GM19043 (cell line): ENCODE measurements around the gene NT5E.

Source experiments
- ATAC-seq: cut with Tn5 transposase; IDR thresholded peaks from one replicate; pipeline ENCODE4 v1.9.1; 2021; ENCODE audit warnings: low read depth; ENCODE audit not compliant: unreplicated experiment

Gene NT5E

GRCh38 chr6:85459224-85459901 lies 9.5 kb downstream of the NT5E start:
- ATAC-seq = no peak

DNA sequence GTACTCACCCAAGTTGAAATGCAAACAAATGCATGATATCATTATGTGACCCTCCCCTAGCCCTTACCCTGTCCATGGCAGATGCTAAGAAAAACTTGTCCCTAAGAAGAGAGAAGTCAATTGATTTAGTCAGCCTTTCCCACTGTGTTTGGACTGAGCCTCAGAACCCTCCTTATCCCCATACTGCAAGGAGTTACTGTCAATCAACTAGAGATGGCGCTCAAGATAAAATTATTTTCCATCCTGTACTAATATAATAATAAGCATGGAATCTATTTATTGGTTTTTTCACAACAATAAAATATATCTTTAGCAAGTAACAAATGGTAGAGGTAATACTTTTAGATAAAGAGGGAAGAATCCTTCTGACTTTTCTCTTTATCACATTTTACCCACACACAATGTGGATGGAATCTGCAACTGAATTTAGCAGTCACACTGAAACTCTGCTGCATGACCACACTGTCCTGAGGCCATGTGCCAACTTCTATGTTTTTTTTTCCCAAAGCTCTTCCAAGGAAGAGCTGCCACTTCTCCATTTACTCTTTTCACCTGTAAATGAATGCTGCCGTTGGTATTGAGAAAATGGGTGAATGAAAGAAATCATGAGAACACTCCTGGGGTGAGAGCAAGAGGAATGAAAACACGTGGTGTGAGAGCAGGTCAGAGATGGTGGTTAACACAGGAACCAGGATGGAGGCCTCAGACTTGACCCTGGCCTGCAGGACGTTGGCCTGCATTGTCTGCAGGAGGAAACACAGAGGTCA lies 10.5 kb downstream of the NT5E start:
- no peak for ATAC-seq

DNA sequence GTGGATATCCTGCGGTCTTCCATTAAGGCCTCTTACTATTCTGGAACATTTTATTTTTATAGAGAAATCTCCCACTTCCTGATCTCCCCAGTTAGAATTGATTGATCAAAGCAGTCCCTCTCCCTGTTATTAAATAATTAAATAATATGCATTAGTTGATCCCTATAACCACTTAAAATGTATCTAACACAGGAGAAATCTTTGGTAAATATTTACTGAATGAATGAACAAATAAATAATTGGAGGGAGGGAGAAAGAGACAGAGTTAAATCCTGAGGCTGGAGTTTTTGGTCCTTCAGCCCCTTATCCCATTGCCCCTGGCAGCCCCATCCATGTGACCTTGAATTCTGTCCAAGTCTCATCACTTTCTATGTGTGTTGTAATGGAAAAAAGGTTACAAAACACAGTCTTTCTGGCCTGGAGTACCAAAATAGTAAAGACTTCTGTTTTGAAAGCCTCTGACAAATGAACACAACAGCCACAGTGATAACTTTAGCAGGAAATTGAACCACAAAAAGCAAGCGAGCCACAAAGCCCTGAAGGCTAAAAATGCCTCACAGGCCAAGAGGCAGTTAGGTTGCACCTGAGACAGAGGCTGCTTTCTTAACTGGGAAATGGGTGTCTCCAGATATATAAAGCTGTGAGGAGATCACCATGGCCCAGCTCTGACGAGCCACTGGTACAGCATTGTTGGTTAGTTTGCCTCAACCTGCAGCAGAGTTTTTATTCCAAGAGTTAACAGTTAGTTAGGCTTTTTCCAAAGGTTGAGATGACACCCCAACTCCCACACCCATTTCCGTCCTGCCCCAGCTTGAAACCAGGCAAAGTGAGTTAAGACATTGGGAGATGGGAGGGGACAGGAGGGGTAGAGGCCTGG lies 11.3 kb downstream of the NT5E start:
- peak; percentile 85 for ATAC-seq

DNA sequence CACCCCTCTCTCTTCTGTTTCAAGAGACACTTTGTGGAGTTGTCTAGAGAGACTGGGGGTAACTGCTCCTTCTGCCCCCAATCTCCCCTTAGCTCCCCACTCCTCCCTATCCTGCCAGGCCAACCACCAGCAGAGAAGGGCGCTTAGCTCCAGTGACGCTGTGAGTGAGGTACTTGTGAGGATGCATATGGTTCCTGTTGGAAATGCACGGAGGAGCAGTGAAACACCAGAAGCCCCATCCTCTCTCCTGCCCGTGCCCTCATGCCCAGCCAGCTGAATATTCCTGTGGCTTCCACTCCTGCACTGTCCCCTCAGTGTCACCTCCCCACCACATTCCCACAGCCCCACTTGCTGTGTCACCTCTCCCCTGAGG lies 11.9 kb downstream of the NT5E start:
- ATAC-seq = peak; percentile 3

GRCh38 chr6:85462673-85463072 lies 12.8 kb downstream of the NT5E start:
- no peak for ATAC-seq

DNA sequence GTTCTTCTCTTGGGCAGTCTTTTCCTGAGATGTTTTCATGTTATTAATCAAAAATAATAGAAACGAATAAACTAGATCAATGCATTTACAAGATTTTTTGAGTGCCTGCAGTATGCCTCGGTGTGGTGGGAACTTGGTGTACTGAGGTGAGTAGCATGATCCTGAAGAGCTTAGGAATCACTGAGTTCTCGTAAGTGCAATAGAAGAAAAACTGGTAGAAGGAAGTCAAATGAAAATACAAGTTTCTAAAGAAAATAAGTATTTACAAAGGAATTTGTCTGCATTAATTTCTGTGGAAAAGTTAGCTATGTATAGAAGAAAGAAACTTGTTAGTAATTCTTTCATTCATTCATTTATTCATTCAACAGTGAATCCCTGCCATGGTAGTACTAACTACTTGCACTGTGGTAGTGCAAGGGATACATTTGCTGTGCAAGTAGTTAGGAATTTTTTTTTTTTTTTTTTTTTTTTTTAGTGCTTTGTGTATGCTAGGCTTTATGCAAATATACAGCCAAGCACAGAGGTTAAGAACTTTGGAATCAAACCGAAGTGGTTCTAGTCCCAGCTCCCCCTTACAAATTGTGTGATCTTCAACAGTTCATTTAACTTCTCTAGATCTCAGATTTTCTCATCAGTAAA lies 13.9 kb downstream of the NT5E start:
- no peak for ATAC-seq

DNA sequence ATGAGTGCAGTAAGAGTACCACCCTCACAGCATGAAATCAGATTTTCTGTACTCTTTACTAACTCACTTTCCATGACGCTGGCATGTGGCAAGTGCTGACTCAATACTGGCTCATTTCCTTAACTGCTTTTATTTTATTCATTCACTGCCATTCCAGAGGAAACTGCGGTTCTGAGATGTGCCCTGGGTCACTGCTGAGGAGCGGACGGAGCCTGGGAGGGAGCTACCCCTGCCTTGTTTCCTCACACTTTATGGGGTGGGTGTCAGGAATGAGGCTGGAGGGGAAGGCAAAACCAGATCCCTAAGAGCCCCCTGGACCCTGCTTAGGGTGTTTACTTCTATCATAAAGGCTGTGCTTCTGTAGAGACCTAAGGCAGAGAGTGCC lies 14.4 kb downstream of the NT5E start:
- no peak for ATAC-seq

- no peak for ATAC-seq
Observed at GRCh38 chr6:85464722-85465150, 14.9 kb downstream of the NT5E start.

GRCh38 chr6:85465762-85466161 lies 15.9 kb downstream of the NT5E start:
- no peak for ATAC-seq

GRCh38 chr6:85468326-85468725 lies 18.4 kb downstream of the NT5E start:
- ATAC-seq = no peak

GRCh38 chr6:85469276-85470022 lies 19.6 kb downstream of the NT5E start:
- ATAC-seq = no peak

- no peak for ATAC-seq
Observed at GRCh38 chr6:85470023-85470410, 20.1 kb downstream of the NT5E start.

GRCh38 chr6:85472744-85473143 lies 22.9 kb downstream of the NT5E start:
- ATAC-seq = no peak

- ATAC-seq = no peak
Observed at GRCh38 chr6:85473748-85474147, 23.9 kb downstream of the NT5E start.

GRCh38 chr6:85476532-85476931 lies 26.6 kb downstream of the NT5E start:
- ATAC-seq = no peak

DNA sequence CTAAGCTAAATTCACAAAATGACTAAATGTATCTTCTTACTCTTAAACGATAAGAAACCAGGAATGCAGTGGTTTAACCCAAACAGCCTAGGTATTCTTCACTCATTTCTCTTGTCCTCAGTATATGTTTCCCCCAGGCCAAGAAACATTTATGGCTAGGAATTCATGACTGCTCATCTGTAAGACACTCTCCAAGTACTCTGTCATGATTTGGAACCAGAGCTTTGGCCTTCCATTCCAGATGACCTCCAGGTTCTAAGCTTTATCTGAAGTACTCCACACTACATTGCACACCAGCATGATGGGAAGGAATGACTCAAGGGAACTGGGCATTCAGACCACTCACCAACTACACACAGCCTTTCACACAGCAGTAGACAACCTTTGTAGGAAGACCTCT lies 29.3 kb downstream of the NT5E start:
- no peak for ATAC-seq

DNA sequence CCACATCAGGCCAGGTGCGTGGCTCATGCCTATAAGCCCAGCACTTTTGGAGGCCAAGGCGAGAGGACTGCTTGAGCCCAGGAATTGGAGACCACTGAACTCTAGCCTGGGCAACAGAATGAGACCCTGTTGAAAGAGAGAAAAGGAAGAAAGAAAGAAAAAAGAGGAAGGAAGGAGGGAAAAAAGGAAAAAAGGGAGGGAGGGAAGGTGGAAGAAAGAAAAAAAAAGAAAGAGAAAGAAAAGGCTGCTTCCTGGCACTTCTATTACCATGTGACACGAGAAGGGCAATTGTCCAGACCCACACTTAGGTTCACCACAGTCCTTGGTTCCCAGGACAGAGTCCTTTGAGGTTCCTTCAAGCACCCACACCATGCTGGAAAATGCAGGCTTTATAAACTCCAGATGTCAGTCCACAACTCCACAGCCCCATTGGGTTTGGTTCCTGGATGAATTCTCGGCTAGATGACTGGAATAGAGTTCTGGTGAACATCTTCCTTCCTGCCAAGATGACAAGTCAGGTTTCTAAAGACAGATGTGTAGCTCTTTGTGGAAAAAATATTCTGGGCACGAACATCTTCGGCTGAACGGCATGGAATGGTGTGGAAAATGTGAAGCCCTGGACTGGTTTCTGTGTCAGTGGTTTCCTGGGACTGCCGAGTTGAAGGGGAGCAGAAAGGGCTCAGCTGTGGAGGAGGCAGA lies 32.5 kb downstream of the NT5E start:
- ATAC-seq = no peak

DNA sequence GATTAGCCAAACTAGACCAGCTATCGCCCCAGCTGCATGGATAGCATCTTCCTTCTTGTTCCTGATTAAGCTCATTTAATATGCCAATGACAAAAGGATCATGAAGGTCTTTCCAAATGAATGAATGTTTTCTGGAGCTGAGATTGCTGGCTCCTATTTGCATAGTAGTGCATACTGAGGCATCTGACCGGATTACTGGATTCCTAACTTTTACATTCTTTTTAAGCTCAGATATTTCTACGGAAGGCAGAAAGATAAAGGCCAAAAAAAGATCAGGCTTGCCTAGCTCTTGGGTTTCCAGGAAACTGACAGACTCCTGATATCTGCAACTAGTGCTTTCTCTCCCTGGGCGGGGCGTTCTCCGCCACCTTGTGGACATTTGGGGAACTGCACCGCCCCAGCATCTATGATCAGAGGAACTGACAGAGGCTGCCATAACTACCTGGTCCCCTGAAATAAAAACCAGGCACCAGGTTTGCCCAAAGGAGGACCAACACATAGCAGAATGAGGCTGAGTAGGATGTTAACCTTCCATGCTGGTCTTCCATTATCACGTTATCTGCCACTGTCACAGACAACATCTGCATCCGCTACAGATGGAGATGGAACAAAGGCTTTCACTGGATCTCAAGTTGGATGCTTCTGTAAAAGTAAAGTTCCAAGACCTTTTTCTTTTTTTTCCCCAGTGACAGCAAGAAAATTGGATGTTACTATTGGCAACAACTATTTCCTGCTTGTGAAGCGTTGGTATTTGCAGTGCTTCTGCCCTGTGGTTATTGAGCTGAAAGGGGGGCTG lies 33.2 kb downstream of the NT5E start:
- peak; percentile 84 for ATAC-seq

GRCh38 chr6:85483846-85484245 lies 34.0 kb downstream of the NT5E start:
- ATAC-seq = no peak
